HEK293T (cell line): ENCODE results near the gene E2F6.

Experiments
- CTCF ChIA-PET: fragments of 350-600 bp; formaldehyde crosslinking; extraction: SDS; loops from one replicate; lab custom pipeline; 2021; ENCODE audit warnings: antibody characterized with exemption, inconsistent platforms; lab: Yijun Ruan, JAX
- POLR2A ChIA-PET: fragments of 350-600 bp; formaldehyde crosslinking; extraction: SDS; loops from one replicate; lab custom pipeline; 2020; ENCODE audit warnings: antibody characterized with exemption, inconsistent platforms; lab: Yijun Ruan, JAX
- DNase-seq: peaks from one replicate; pipeline ENCODE4 v3.0.0; 2012; ENCODE audit warnings: mixed read lengths; ENCODE audit errors: extremely low spot score
- ARNT ChIP-seq: fragments of 450-650 bp; IDR thresholded peaks from 2 replicates; pipeline ENCODE4 v1.6.1; 2017; ENCODE audit warnings: mild to moderate bottlenecking
- BHLHE40 ChIP-seq: fragments of 450-650 bp; IDR thresholded peaks from 2 replicates; pipeline ENCODE4 v1.6.1; 2016; ENCODE audit warnings: mild to moderate bottlenecking, moderate library complexity, borderline replicate concordance
- CTBP1 ChIP-seq: fragments of 450-650 bp; IDR thresholded peaks from 2 replicates; pipeline ENCODE4 v1.6.1; 2016; ENCODE audit warnings: borderline replicate concordance
- ELF4 ChIP-seq: fragments of 450-650 bp; IDR thresholded peaks from 2 replicates; pipeline ENCODE4 v1.6.1; 2017; ENCODE audit warnings: antibody characterized with exemption
- FOXA1 ChIP-seq: fragments of 450-650 bp; IDR thresholded peaks from 2 replicates; pipeline ENCODE4 v1.6.1; 2016; ENCODE audit warnings: mild to moderate bottlenecking
- FOXK2 ChIP-seq: fragments of 450-650 bp; IDR thresholded peaks from 2 replicates; pipeline ENCODE4 v1.6.1; 2016; ENCODE audit warnings: mild to moderate bottlenecking
- FOXM1 ChIP-seq: fragments of 450-650 bp; IDR thresholded peaks from 2 replicates; pipeline ENCODE4 v1.6.1; 2017; ENCODE audit warnings: mild to moderate bottlenecking, borderline replicate concordance
- HDGF ChIP-seq: fragments of 450-650 bp; IDR thresholded peaks from 2 replicates; pipeline ENCODE4 v1.6.1; 2017; ENCODE audit warnings: antibody characterized with exemption, borderline replicate concordance
- L3MBTL2 ChIP-seq: fragments of 450-650 bp; conservative IDR thresholded peaks from 2 replicates; pipeline ENCODE4 v1.6.1; 2016; ENCODE audit warnings: mild to moderate bottlenecking
- LEF1 ChIP-seq: fragments of 450-650 bp; IDR thresholded peaks from 2 replicates; pipeline ENCODE4 v1.6.1; 2017; ENCODE audit warnings: mild to moderate bottlenecking, borderline replicate concordance
- NFRKB ChIP-seq: fragments of 450-650 bp; IDR thresholded peaks from 2 replicates; pipeline ENCODE4 v1.6.1; 2016; ENCODE audit warnings: mild to moderate bottlenecking, moderate library complexity
- PKNOX1 ChIP-seq: fragments of 450-650 bp; IDR thresholded peaks from 2 replicates; pipeline ENCODE4 v1.6.1; 2016
- SP1 ChIP-seq: fragments of 450-650 bp; IDR thresholded peaks from 2 replicates; pipeline ENCODE4 v1.6.1; 2017
- SUZ12 ChIP-seq: fragments of 450-650 bp; IDR thresholded peaks from 2 replicates; pipeline ENCODE4 v1.6.1; 2016; ENCODE audit warnings: mild to moderate bottlenecking
- TARDBP ChIP-seq: fragments of 450-650 bp; IDR thresholded peaks from 2 replicates; pipeline ENCODE4 v1.6.1; 2016
- ZNF384 ChIP-seq: fragments of 450-650 bp; IDR thresholded peaks from 2 replicates; pipeline ENCODE4 v1.6.1; 2016

E2F6 gene

DNA sequence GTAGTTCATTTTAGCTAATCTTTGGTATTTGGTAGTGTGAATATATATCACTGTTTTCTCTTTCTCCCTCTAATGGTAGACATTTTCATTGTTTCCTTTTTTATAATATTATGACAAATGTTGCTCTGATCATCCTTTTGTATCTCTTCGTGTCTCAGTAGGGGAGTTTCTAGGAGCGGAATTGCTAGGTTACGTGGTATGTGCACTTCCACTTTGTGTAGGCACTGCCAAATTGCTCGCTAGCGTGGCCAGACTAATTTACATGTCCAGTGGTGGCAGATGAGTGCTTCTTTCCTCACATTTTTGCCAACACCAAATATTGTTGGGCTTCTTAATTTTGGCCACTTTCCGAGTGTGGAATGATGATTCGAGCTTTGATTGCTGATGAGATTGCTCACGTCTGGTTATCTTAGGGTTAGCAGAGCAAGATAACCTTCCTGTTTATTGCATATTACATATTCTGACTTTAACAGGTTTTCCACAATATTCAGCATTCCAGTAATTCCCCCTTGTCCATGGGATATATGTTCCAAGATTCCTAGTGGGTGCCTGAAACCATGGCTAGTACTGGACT is 37.5 kb upstream of the E2F6 start:
- DNase-seq: no peak
- CTCF ChIA-PET: no interaction called here
- TF ChIP-seq NFRKB (no peak), HDGF (no peak), FOXA1 (no peak), BHLHE40 (no peak), ARNT (no peak), TARDBP (no peak), FOXK2 (no peak), PKNOX1 (no peak), CTBP1 (no peak), ELF4 (no peak), FOXM1 (no peak), L3MBTL2 (no peak), SUZ12 (no peak), LEF1 (no peak), SP1 (no peak), ZNF384 (no peak)
- POLR2A ChIA-PET: no interaction called here

GRCh38 chr2:11502740-11503292 is 36.9 kb upstream of the E2F6 start:
- DNase-seq: no peak
- ChIA-PET CTCF (no interaction called here), POLR2A (no interaction called here)
- TF ChIP-seq ARNT (no peak), PKNOX1 (no peak), L3MBTL2 (no peak), ZNF384 (no peak), BHLHE40 (no peak), FOXM1 (no peak), CTBP1 (no peak), LEF1 (no peak), NFRKB (no peak), FOXA1 (no peak), TARDBP (no peak), FOXK2 (no peak), HDGF (no peak), SP1 (no peak), SUZ12 (no peak), ELF4 (no peak)

DNA sequence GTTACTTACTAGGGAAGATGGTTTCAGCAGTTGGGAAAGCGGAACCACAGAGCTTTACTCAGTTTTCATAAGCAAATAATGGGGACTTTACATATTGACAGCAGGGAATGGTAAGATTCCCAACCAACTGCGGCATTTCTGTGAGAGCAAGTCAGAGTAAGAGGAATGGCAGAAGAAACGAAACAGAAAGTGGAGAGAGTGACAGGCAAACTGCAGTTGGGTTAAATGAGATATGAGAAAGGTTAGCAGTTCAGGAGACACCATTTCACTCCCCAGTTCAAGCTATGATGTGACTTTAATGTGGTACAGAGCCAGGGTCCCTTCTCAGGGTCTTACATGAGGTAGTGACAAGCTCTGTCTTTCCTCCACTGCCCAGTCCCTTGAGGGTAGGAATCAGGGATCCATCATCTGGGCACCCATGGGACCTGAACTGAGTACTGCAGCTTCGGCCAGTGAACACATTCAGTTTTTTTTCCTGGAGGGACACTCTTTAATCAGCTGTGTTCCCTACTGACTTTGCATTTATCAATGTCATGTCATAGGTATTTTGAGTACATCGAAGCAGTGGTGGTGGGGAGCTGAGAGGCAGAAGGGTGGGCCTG is 34.8 kb upstream of the E2F6 start:
- CTCF ChIA-PET: no interaction called here
- POLR2A ChIA-PET: no interaction called here
- no peak for DNase-seq
- TF ChIP-seq FOXM1: no peak
- TF ChIP-seq LEF1: no peak
- TF ChIP-seq SUZ12: no peak
- TF ChIP-seq ELF4: no peak
- TF ChIP-seq PKNOX1: no peak
- TF ChIP-seq SP1: no peak
- no peak for TF ChIP-seq BHLHE40
- no peak for TF ChIP-seq CTBP1
- no peak for TF ChIP-seq ARNT
- no peak for TF ChIP-seq HDGF
- TF ChIP-seq NFRKB: no peak
- no peak for TF ChIP-seq L3MBTL2
- TF ChIP-seq FOXA1: no peak
- TF ChIP-seq ZNF384: no peak
- TF ChIP-seq FOXK2: no peak
- no peak for TF ChIP-seq TARDBP

DNA sequence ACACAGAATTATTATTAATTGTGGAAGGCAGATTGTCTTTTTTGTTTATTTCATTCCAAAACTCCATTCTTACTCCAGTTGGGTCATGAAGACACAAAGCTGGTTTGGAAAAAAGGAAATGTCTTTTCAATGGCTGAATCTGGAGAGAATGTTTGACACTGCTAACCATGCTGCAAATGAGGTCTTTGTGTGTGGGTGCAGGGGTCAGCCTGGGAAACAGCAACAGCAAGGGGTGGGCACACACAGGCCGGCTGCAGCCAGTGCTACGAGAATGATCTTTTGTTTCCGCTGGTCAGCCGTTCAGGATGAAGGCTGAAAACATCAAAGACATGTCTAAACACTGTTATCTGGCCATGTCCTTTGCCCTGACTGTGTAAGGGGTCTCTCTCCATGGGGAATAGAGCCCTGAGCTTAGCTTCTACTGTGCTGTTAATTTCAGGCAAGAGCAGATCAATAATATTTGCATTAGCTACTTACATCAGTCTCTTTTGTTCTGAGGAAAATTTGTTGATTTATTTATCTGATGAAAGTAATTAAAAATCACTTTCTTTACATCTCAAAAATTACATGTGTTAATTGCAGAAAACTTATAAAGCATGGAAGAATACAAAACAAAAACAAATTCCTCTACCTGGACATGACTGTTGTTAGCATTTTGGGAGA is 33.3 kb upstream of the E2F6 start:
- TF ChIP-seq FOXK2 (no peak), LEF1 (no peak)
- ChIA-PET CTCF (interaction anchor here (0.6 kb wide), 1 partner anchor 84 kb away, joined by 4 read pairs; no protein-coding TSS in a partner anchor), POLR2A (no interaction called here)
- DNase-seq: no peak

- no peak for DNase-seq
- ChIA-PET POLR2A (no interaction called here), CTCF (no interaction called here)
- TF ChIP-seq HDGF (no peak), LEF1 (no peak), FOXK2 (no peak)
Observed at GRCh38 chr2:11498543-11499034, 32.6 kb upstream of the E2F6 start.
